GM12892 (cell line): ENCODE results near the gene RORB.

Experiments used
- POLR2AphosphoS5 ChIP-seq: IDR thresholded peaks from 2 replicates; pipeline ENCODE4 v1.6.1; 2011; ENCODE audit warnings: low read depth, low read length, control low read depth
- TAF1 ChIP-seq: IDR thresholded peaks from 2 replicates; pipeline ENCODE4 v1.6.1; 2011; ENCODE audit warnings: low read depth, mild to moderate bottlenecking, control low read depth, low read length, borderline replicate concordance

GRCh38 chr9:74526215-74526614, 29.1 kb downstream of the RORB start:
- TF ChIP-seq POLR2AphosphoS5 (no peak), TAF1 (no peak)
